B cell (primary cell): ENCODE data around the gene ATP6V0E2. TPM values are rescaled to one million over a fixed set of nuclear protein-coding genes. Genes with fewer than 3 reads are reported as not detected.

ENCODE experiments used
- ATAC-seq: fragments of 200-7000 bp; cut with Tn5 transposase; one replicate; pipeline ENCODE4 v1.10.0; 2021; ENCODE audit warnings: low read depth, mild to moderate bottlenecking, moderate number of reproducible peaks, moderate library complexity
- CTCF ChIA-PET: fragments of 350-600 bp; sonication (Branson Sonifier 250); formaldehyde crosslinking; loops from one replicate; lab custom pipeline; 2021; ENCODE audit warnings: antibody characterized with exemption, inconsistent platforms; lab: Charles Lee
- POLR2A ChIA-PET: fragments of 350-600 bp; sonication (Branson Sonifier 250); formaldehyde crosslinking; loops from one replicate; lab custom pipeline; 2021; ENCODE audit warnings: antibody characterized with exemption; lab: Charles Lee
- DNase-seq: peaks from one replicate; pipeline ENCODE4 v3.0.0; 2013
- H2AFZ ChIP-seq: 2 replicates; pipeline ENCODE4 v1.6.1; 2012; ENCODE audit warnings: mild to moderate bottlenecking, low read depth, low read length; ENCODE audit not compliant: insufficient read depth, poor library complexity, severe bottlenecking
- H3K27ac ChIP-seq, 2 donors: 1 replicate in 1 of 2; 2 replicates in 1 of 2; pipeline ENCODE4 v1.5.1; 2012 to 2013; ENCODE audit warnings: low read length in 2 of 2, mild to moderate bottlenecking in 2 of 2, moderate library complexity in 1 of 2
- H3K27me3 ChIP-seq, 4 experiments: fragments of 200-600 bp in 1 of 4; sonication (generic) in 1 of 4; replicated peaks in 1 of 4; 1 replicate in 2 of 4; 2 replicates in 2 of 4; pipeline versions ENCODE4 v1.6.1 to v1.7.0; 2013 to 2016; ENCODE audit warnings: low read length in 3 of 4, mild to moderate bottlenecking in 2 of 4, mixed read lengths in 1 of 4, moderate library complexity in 1 of 4; ENCODE audit not compliant: insufficient read depth in 4 of 4, control insufficient read depth in 3 of 4; ENCODE audit errors: control extremely low read depth in 1 of 4
- H3K36me3 ChIP-seq, 2 experiments: replicated peaks in 1 of 2; 1 replicate in 1 of 2; 2 replicates in 1 of 2; pipeline versions ENCODE4 v1.6.1 to v1.7.1; 2013; ENCODE audit warnings: low read length in 1 of 2; ENCODE audit not compliant: insufficient read depth in 2 of 2, control insufficient read depth in 1 of 2; ENCODE audit errors: control extremely low read depth in 1 of 2, extremely low read depth in 1 of 2
- H3K4me1 ChIP-seq, 2 donors: fragments of 200-600 bp in 1 of 2; sonication (generic) in 1 of 2; 1 replicate in 1 of 2; 2 replicates in 1 of 2; pipeline versions ENCODE4 v1.5.1 to v1.6.1; 2013 to 2017; ENCODE audit warnings: low read length in 2 of 2; ENCODE audit not compliant: control insufficient read depth in 2 of 2, insufficient read depth in 2 of 2
- H3K4me2 ChIP-seq: replicated peaks from 2 replicates; pipeline ENCODE3; 2012; ENCODE audit warnings: mild to moderate bottlenecking, low read depth, low read length; ENCODE audit not compliant: poor library complexity, severe bottlenecking
- H3K4me3 ChIP-seq, 5 experiments: fragments of 200-600 bp in 1 of 5; sonication (generic) in 1 of 5; 1 replicate in 3 of 5; 2 replicates in 2 of 5; pipeline versions ENCODE4 v1.5.1 to v1.7.0; 2011 to 2016; ENCODE audit warnings: low read length in 4 of 5, mild to moderate bottlenecking in 4 of 5, low read depth in 2 of 5, control low read depth in 1 of 5, moderate library complexity in 1 of 5; ENCODE audit not compliant: insufficient read depth in 1 of 5; ENCODE audit errors: control extremely low read depth in 1 of 5, extremely low read depth in 1 of 5
- H3K79me2 ChIP-seq: fragments of 200-600 bp; sonication (generic); one replicate; pipeline ENCODE4 v1.6.0; 2016; ENCODE audit warnings: low read length; ENCODE audit not compliant: control insufficient read depth, insufficient read depth
- H3K9ac ChIP-seq: fragments of 200-600 bp; sonication (generic); 2 replicates; pipeline ENCODE4 v1.6.1; 2017; ENCODE audit warnings: mild to moderate bottlenecking, low read length, moderate library complexity
- H3K9me3 ChIP-seq, 3 donors: one replicate each; pipeline versions ENCODE4 v1.6.1 to v1.7.1; 2013; ENCODE audit warnings: low read length in 2 of 3; ENCODE audit not compliant: control insufficient read depth in 2 of 3, insufficient read depth in 1 of 3; ENCODE audit errors: control extremely low read depth in 1 of 3
- H4K20me1 ChIP-seq: 2 replicates; pipeline ENCODE4 v1.6.0; 2012; ENCODE audit warnings: mild to moderate bottlenecking, low read length; ENCODE audit not compliant: insufficient read depth, control insufficient read depth, poor library complexity, severe bottlenecking
- H3K27ac Mint-ChIP-seq: one replicate; pipeline ENCODE4 v1.8.0; 2021; ENCODE audit warnings: mixed read lengths
- H3K27me3 Mint-ChIP-seq: one replicate; pipeline ENCODE4 v1.8.0; 2021; ENCODE audit warnings: mixed read lengths
- H3K4me1 Mint-ChIP-seq: one replicate; pipeline ENCODE4 v1.8.0; 2021; ENCODE audit warnings: mixed read lengths
- H3K4me3 Mint-ChIP-seq: one replicate; pipeline ENCODE4 v1.8.0; 2021; ENCODE audit warnings: mixed read lengths
- H3K9me3 Mint-ChIP-seq: one replicate; pipeline ENCODE4 v1.8.0; 2022; ENCODE audit warnings: mixed read lengths; ENCODE audit not compliant: insufficient read depth
- CTCF ChIP-seq: fragments of 200-600 bp; IDR thresholded peaks from one replicate; pipeline ENCODE4 v1.8.0; 2022; ENCODE audit warnings: antibody characterized with exemption, mild to moderate bottlenecking
- EZH2 ChIP-seq: IDR thresholded peaks from 2 replicates; pipeline ENCODE4 v1.6.1; 2012; ENCODE audit warnings: borderline replicate concordance, low read depth, mild to moderate bottlenecking, moderate library complexity, low read length; ENCODE audit not compliant: insufficient read depth, poor library complexity, severe bottlenecking
- WGBS: methylation state at CpG from one replicate; pipeline ENCODE4 v1.1.5; 2013; ENCODE audit warnings: missing lambda C conversion rate; ENCODE audit not compliant: insufficient coverage; 5-methylcytosine and 5-hydroxymethylcytosine counted together
- intact Hi-C: fragments of 100-400 bp; cut with micrococcal nuclease; formaldehyde crosslinking; loops from one replicate; pipeline ENCODE4 v1.10.0; 2022
- polyA plus RNA-seq: library from polyadenylated mRNA; depleted of rRNA; stranded (reverse); fragments of >200 nt; gene quantifications from 2 replicates; pipeline ENCODE4 v1.2.3, GENCODE V29; 2012
- total RNA-seq, 2 donors: library from RNA; stranded (reverse); fragments of 120-200 nt in 1 of 2; gene quantifications; 1 replicate in 1 of 2; 2 replicates in 1 of 2; pipeline versions ENCODE4 v1.2.3 to v1.2.4, GENCODE V29; 2013 to 2022

ATP6V0E2 gene
- total and polyA plus RNA-seq, 2 donors (not counting 1 experiment from before 2014, with no cell fraction given) = 13.5 to 49.6 TPM

- H2AFZ ChIP-seq = no peak overlapping the region
- H3K4me3 ChIP-seq = no peak overlapping the region
- H3K36me3 ChIP-seq = peaks cover 1 to 3% of the 10 kb centered on the region in 2 experiments
- H3K27me3 ChIP-seq = no peaks in the 10 kb centered on the region
- Mint-ChIP-seq H3K4me1 (peaks cover 15% of the 10 kb centered on the region), H3K9me3 (no peaks in the 10 kb centered on the region), H3K27me3 (no peaks in the 10 kb centered on the region), H3K27ac (peak overlapping the region; percentile 61), H3K4me3 (no peak overlapping the region)
- CTCF ChIA-PET = interaction anchor here (1.4 kb wide), 2 partner anchors 8 to 40 kb away, joined by 4 read pairs; partner anchors contain the start of gene ZNF862
- TF ChIP-seq EZH2 (no peak), CTCF (no peak)
- H3K79me2 ChIP-seq = peaks cover 5% of the 10 kb centered on the region
- no peak overlapping the region for H3K9ac ChIP-seq
- H3K27ac ChIP-seq = peak overlapping the region in 1 of 2 donors; percentile 41
- intact Hi-C loops = no loop called here
- POLR2A ChIA-PET = no interaction called here
- peak overlapping the region; percentile 24 for H3K4me2 ChIP-seq
- H3K4me1 ChIP-seq = peaks cover 9 to 17% of the 10 kb centered on the region in 2 donors
- DNase-seq (peak; percentile 47), ATAC-seq (peak; percentile 83)
- H4K20me1 ChIP-seq = peaks cover 4% of the 10 kb centered on the region
- WGBS = 83% methylated on average over 1 of the region's 3 CpGs
- no peaks in the 10 kb centered on the region for H3K9me3 ChIP-seq
Measured at GRCh38 chr7:149846436-149847046, 27.2 kb upstream of the ATP6V0E2 start.

GRCh38 chr7:149849174-149849573 lies 24.6 kb upstream of the ATP6V0E2 start:
- no peak overlapping the region for H3K27ac Mint-ChIP-seq
- H3K27ac ChIP-seq = no peak overlapping the region
- no peak for TF ChIP-seq EZH2
- TF ChIP-seq CTCF = no peak
- no peak overlapping the region for H3K4me3 Mint-ChIP-seq
- no peaks in the 10 kb centered on the region for H3K9me3 Mint-ChIP-seq
- WGBS = 100% methylated on average over 1 of the region's 6 CpGs
- no peaks in the 10 kb centered on the region for H3K27me3 Mint-ChIP-seq
- no peaks in the 10 kb centered on the region for H3K27me3 ChIP-seq
- intact Hi-C loops = no loop called here
- ATAC-seq (no peak), DNase-seq (no peak)
- no peak overlapping the region for H3K9ac ChIP-seq
- H4K20me1 ChIP-seq = peaks cover 4% of the 10 kb centered on the region
- H3K4me2 ChIP-seq = no peak overlapping the region
- H3K9me3 ChIP-seq = no peaks in the 10 kb centered on the region
- CTCF ChIA-PET = interaction anchor here (0.8 to 1.5 kb wide), 2 partner anchors 11 to 107 kb away, joined by 3 to 5 read pairs; partner anchors contain the start of gene ZNF862
- H3K4me1 ChIP-seq = peaks cover 9 to 17% of the 10 kb centered on the region in 2 donors
- H3K4me1 Mint-ChIP-seq = peaks cover 15% of the 10 kb centered on the region
- H3K79me2 ChIP-seq = peaks cover 3% of the 10 kb centered on the region
- peaks cover 1 to 7% of the 10 kb centered on the region in 2 experiments for H3K36me3 ChIP-seq
- POLR2A ChIA-PET = no interaction called here
- no peak overlapping the region for H2AFZ ChIP-seq
- no peak overlapping the region for H3K4me3 ChIP-seq
